Body of pancreas (tissue), 4 donors: Measurements from ENCODE around the gene SCAPER.

ENCODE experiments used
- POLR2A ChIP-seq, 3 donors: fragments of 450-650 bp; IDR thresholded peaks; one replicate each; pipeline ENCODE4 v1.6.1; 2016; ENCODE audit warnings: antibody characterized with exemption in 3 of 3, mild to moderate bottlenecking in 2 of 3
- TF ChIP-seq, protein P1 (sequence below), 7 experiments: fragments of 450-650 bp in 4 of 7; fragments of 200-600 bp in 3 of 7; sonication (generic) in 3 of 7; IDR thresholded peaks; one replicate each; pipeline ENCODE4 v1.5.1; 2016 to 2019; ENCODE audit warnings: antibody characterized with exemption in 7 of 7

DNA sequence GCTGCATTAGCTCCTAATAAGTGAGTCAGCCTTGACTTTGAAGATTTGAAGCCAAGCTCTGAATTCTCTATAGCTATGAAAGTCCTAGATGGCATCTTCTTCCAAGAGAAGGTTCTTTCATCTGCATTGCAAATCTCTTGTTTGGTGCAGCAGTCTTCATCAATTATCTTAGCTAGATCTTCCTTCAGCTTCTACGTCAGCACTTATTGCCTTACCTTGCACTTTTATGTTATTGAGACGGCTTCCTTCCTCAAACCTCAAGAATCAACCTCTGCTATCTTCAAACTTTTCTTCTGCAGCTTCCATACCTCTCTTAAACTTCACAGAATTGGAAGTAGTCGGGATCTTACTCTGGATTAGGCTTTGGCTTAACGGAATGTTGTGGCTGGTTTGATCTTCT, 167.6 kb downstream of the SCAPER start:
- TF ChIP-seq, protein P1, sequence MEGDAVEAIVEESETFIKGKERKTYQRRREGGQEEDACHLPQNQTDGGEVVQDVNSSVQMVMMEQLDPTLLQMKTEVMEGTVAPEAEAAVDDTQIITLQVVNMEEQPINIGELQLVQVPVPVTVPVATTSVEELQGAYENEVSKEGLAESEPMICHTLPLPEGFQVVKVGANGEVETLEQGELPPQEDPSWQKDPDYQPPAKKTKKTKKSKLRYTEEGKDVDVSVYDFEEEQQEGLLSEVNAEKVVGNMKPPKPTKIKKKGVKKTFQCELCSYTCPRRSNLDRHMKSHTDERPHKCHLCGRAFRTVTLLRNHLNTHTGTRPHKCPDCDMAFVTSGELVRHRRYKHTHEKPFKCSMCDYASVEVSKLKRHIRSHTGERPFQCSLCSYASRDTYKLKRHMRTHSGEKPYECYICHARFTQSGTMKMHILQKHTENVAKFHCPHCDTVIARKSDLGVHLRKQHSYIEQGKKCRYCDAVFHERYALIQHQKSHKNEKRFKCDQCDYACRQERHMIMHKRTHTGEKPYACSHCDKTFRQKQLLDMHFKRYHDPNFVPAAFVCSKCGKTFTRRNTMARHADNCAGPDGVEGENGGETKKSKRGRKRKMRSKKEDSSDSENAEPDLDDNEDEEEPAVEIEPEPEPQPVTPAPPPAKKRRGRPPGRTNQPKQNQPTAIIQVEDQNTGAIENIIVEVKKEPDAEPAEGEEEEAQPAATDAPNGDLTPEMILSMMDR (IDR thresholded peaks at IDR 0.05): no peak
- TF ChIP-seq POLR2A (IDR thresholded peaks at IDR 0.05): no peak
